SJCRH30 (cell line): ENCODE data around the gene TEAD4. TPM values are rescaled to one million over a fixed set of nuclear protein-coding genes. Genes with fewer than 3 reads are reported as not detected.

Experiments used
- DNase-seq, 2 experiments: peaks; one replicate each; pipeline ENCODE4 v3.0.0-alpha.2; 2015 to 2020
- H3K27ac ChIP-seq: fragments of 250-450 bp; sonication (Bioruptor Pico); 2 replicates; pipeline ENCODE4 v1.5.1; 2020; ENCODE audit warnings: mild to moderate bottlenecking, moderate library complexity
- H3K27me3 ChIP-seq: fragments of 250-450 bp; sonication (Bioruptor Pico); 2 replicates; pipeline ENCODE4 v1.5.1; 2020; ENCODE audit warnings: mild to moderate bottlenecking, moderate library complexity
- H3K36me3 ChIP-seq: fragments of 250-450 bp; sonication (Bioruptor Pico); 2 replicates; pipeline ENCODE4 v1.5.1; 2020; ENCODE audit warnings: mild to moderate bottlenecking, moderate library complexity
- H3K4me1 ChIP-seq: fragments of 250-450 bp; sonication (Bioruptor Pico); 2 replicates; pipeline ENCODE4 v1.5.1; 2020; ENCODE audit warnings: mild to moderate bottlenecking, moderate library complexity
- H3K4me3 ChIP-seq: fragments of 250-450 bp; sonication (Bioruptor Pico); 2 replicates; pipeline ENCODE4 v1.5.1; 2020; ENCODE audit warnings: mild to moderate bottlenecking, moderate library complexity
- H3K9me3 ChIP-seq: fragments of 250-450 bp; sonication (Bioruptor Pico); replicated peaks from 2 replicates; pipeline ENCODE4 v1.5.1; 2020; ENCODE audit warnings: mild to moderate bottlenecking, moderate library complexity
- total RNA-seq: library from RNA; depleted of rRNA; stranded (reverse); fragments of >200 nt; shearing (Covaris generic); gene quantifications from 2 replicates; pipeline ENCODE4 v1.2.3, GENCODE V29; 2014

The TEAD4 gene
- total RNA-seq, 1 experiment from 2014 or later: 58.2 TPM

GRCh38 chr12:3076730-3077571 lies 117.8 kb downstream of the TEAD4 start, which contains the start of gene TSPAN9:
TSPAN9 (plus strand) TSS chr12:3077379; CDS start chr12:3201194, 123,815 bp downstream.
- Histone ChIP-seq H3K4me1 (peaks cover 27% of the 10 kb centered on the region), H3K4me3 (peak within 1 kb of the TSS; percentile 82), H3K27ac (peak within 1 kb of the TSS; percentile 76), H3K9me3 (no peaks in the 10 kb centered on the region), H3K27me3 (no peaks in the 10 kb centered on the region), H3K36me3 (no peaks in the 10 kb centered on the region; the same call in 1 of the 2 replicates)
- DNase-seq: peak; percentile 73 to 76

GRCh38 chr12:3077572-3078081 lies 118.4 kb downstream of the TEAD4 start:
- H3K4me1 ChIP-seq: peaks cover 27% of the 10 kb centered on the region
- no peaks in the 10 kb centered on the region for H3K9me3 ChIP-seq
- H3K36me3 ChIP-seq: no peaks in the 10 kb centered on the region; the same call in 1 of the 2 replicates
- peak overlapping the region; percentile 82 for H3K4me3 ChIP-seq
- no peaks in the 10 kb centered on the region for H3K27me3 ChIP-seq
- peak overlapping the region; percentile 20; the same call in 1 of the 2 replicates for H3K27ac ChIP-seq
- DNase-seq: peak in 1 of 2 experiments; percentile 32

- peak overlapping the region; percentile 82 for H3K4me3 ChIP-seq
- no peaks in the 10 kb centered on the region for H3K27me3 ChIP-seq
- peaks cover 2% of the 10 kb centered on the region; the same call in 1 of the 2 replicates for H3K36me3 ChIP-seq
- no peak overlapping the region; the same call in 1 of the 2 replicates for H3K27ac ChIP-seq
- no peak for DNase-seq
- peaks cover 24% of the 10 kb centered on the region for H3K4me1 ChIP-seq
- H3K9me3 ChIP-seq: no peaks in the 10 kb centered on the region
Observed at GRCh38 chr12:3078086-3078820, 119.1 kb downstream of the TEAD4 start.

DNA sequence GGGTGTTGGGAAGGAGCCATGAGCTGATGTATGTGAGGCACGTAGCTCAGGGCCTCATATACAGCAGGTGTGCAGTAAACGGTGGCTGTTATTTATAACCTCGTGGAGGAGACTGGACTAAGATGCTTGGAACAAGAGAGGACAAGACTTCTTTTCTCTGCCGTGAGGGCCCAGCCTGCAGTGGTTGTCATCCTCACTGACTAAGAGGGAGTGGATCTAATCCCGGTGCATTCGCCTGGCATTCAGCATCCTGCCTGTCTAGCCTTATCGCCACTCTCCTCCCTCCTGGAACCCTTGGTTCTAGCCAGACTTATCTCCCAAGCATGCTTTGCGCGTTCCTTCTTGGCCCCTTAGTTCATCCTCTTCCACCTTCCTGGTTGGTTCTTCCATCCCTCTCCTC lies 121.9 kb downstream of the TEAD4 start:
- H3K9me3 ChIP-seq: no peaks in the 10 kb centered on the region
- H3K4me1 ChIP-seq: peaks cover 9% of the 10 kb centered on the region
- H3K27ac ChIP-seq: no peak overlapping the region

DNA sequence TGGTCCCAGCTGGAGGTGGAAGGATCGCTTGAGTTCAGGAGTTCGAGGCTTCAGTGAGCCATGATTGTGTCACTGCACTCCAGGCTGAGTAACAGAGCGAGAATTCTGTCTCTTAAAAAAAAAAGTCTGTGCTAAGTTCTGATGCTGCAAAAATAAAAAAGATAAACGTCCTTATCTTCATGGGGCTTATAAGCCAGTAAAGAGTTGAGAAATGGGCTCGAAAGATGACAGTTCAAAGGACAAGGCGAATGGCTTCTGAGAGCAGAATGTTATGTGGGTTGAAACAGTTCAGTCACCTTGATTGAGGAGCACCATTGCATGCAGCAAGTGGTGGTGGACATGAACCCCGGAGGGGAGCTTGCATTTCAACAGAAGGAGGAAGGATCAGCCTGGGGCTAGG lies 122.7 kb downstream of the TEAD4 start:
- DNase-seq: no peak
- H3K4me3 ChIP-seq: no peak overlapping the region
- peaks cover 25% of the 10 kb centered on the region for H3K36me3 ChIP-seq
- peaks cover 11% of the 10 kb centered on the region for H3K4me1 ChIP-seq
- no peaks in the 10 kb centered on the region for H3K9me3 ChIP-seq
- no peaks in the 10 kb centered on the region for H3K27me3 ChIP-seq
- no peak overlapping the region for H3K27ac ChIP-seq

More for the DNA sequence above, 121.9 kb downstream of the TEAD4 start:
- H3K4me3 ChIP-seq: no peak overlapping the region
- no peaks in the 10 kb centered on the region for H3K27me3 ChIP-seq
- no peak for DNase-seq
- peaks cover 18% of the 10 kb centered on the region for H3K36me3 ChIP-seq

GRCh38 chr12:3083241-3083920 lies 124.2 kb downstream of the TEAD4 start:
- Histone ChIP-seq H3K27ac (no peak overlapping the region), H3K27me3 (no peaks in the 10 kb centered on the region), H3K36me3 (peaks cover 30% of the 10 kb centered on the region), H3K4me1 (peaks cover 10% of the 10 kb centered on the region), H3K9me3 (no peaks in the 10 kb centered on the region), H3K4me3 (no peak overlapping the region)
- no peak for DNase-seq

- Histone ChIP-seq H3K4me1 (peaks cover 9% of the 10 kb centered on the region; the same call in 1 of the 2 replicates), H3K27ac (no peak overlapping the region), H3K4me3 (no peak overlapping the region), H3K27me3 (no peaks in the 10 kb centered on the region), H3K9me3 (no peaks in the 10 kb centered on the region), H3K36me3 (peaks cover 30% of the 10 kb centered on the region)
- DNase-seq: no peak
Observed at GRCh38 chr12:3083921-3084347, 124.7 kb downstream of the TEAD4 start.

- H3K27ac ChIP-seq: no peak overlapping the region
Observed at GRCh38 chr12:3084742-3085141, 125.5 kb downstream of the TEAD4 start.

GRCh38 chr12:3085341-3086139 lies 126.3 kb downstream of the TEAD4 start:
- H3K27ac ChIP-seq: no peak overlapping the region
- H3K9me3 ChIP-seq: no peaks in the 10 kb centered on the region
- no peak overlapping the region for H3K4me3 ChIP-seq
- peaks cover 30% of the 10 kb centered on the region for H3K36me3 ChIP-seq
- H3K4me1 ChIP-seq: peaks cover 9% of the 10 kb centered on the region; the same call in 1 of the 2 replicates
- DNase-seq: no peak
- no peaks in the 10 kb centered on the region for H3K27me3 ChIP-seq

More at GRCh38 chr12:3084742-3085141, 125.5 kb downstream of the TEAD4 start:
- H3K9me3 ChIP-seq: no peaks in the 10 kb centered on the region
- DNase-seq: no peak
- H3K27me3 ChIP-seq: no peaks in the 10 kb centered on the region
- H3K36me3 ChIP-seq: peaks cover 30% of the 10 kb centered on the region
- H3K4me3 ChIP-seq: no peak overlapping the region
- H3K4me1 ChIP-seq: peaks cover 9% of the 10 kb centered on the region; the same call in 1 of the 2 replicates

DNA sequence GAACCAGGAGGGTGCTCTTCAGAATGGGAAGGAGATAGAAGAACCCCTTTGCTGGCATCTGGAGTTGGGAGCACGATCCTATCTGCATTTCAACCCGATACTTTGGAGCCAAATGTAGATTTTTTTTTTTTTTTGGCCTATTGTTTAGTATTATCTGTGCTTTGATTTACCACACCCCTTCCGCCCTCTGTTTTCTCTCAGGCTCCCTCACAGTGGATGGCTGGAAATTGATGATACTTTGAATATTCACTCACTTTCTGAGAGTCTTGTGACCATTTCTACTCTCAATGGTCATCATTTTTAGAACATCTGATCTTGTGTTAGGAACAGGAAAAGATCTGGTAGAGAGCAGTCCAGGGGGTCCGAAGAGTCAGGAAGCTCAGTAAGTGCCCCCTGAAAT lies 127.0 kb downstream of the TEAD4 start:
- Histone ChIP-seq H3K9me3 (no peaks in the 10 kb centered on the region), H3K27ac (no peak overlapping the region), H3K4me3 (no peak overlapping the region), H3K27me3 (no peaks in the 10 kb centered on the region), H3K36me3 (peaks cover 30% of the 10 kb centered on the region), H3K4me1 (peaks cover 9% of the 10 kb centered on the region; the same call in 1 of the 2 replicates)
- no peak for DNase-seq

DNA sequence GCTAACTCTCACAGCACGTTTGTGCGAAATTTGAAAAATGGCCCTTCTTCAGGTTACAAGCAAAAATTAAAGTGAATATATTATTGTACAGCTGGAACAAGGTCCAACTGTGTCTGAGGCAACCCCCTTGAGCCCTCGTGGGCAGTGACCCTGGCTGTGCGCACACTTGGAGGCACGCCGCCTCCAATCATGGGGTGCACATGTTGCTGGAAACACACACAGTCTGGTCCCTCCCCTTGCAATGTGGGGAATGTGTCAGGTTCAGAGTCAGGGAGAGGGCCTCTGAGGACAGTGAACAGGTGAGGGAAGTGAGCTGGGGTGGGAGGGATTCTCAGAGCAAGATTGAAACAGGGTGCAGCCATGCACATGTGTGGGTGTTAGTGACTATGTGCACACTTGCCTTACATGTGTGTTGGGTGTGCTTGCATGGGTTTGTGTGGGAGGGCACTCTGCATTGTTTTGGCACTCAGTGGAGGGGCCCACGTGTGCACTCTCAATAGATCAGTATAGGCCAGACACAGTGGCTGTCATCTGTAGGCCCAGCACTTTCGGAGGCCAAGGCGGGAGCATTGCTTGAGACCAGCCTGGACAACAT lies 127.6 kb downstream of the TEAD4 start:
- DNase-seq: peak in 1 of 2 experiments; percentile 40
- H3K9me3 ChIP-seq: no peaks in the 10 kb centered on the region
- H3K27ac ChIP-seq: no peak overlapping the region
- no peaks in the 10 kb centered on the region for H3K27me3 ChIP-seq
- peaks cover 30% of the 10 kb centered on the region for H3K36me3 ChIP-seq
- H3K4me3 ChIP-seq: no peak overlapping the region
- peaks cover 9% of the 10 kb centered on the region; the same call in 1 of the 2 replicates for H3K4me1 ChIP-seq

GRCh38 chr12:3087758-3088650 lies 128.8 kb downstream of the TEAD4 start:
- no peak overlapping the region for H3K4me3 ChIP-seq
- no peaks in the 10 kb centered on the region for H3K9me3 ChIP-seq
- H3K4me1 ChIP-seq: peaks cover 9% of the 10 kb centered on the region; the same call in 1 of the 2 replicates
- DNase-seq: no peak
- no peaks in the 10 kb centered on the region for H3K27me3 ChIP-seq
- peaks cover 29% of the 10 kb centered on the region for H3K36me3 ChIP-seq
- no peak overlapping the region for H3K27ac ChIP-seq
